ENCODE results near the gene PAXIP1. TPM values are rescaled to one million over a fixed set of nuclear protein-coding genes. Genes with fewer than 3 reads are reported as not detected.

PAXIP1 gene
- total and polyA plus RNA-seq, 2 experiments from 2014 or later = 12.5 to 36.9 TPM

- no peaks in the 10 kb centered on the region for H4K20me1 ChIP-seq (replicated peaks; ENCODE audit: insufficient read depth)
- H3K4me3 ChIP-seq = peak overlapping the region; percentile 56
- Mint-ChIP-seq H3K9me3 (peaks cover 24% of the 10 kb centered on the region), H3K4me1 (peaks cover 7% of the 10 kb centered on the region; the same call in 2 of the 3 replicates), H3K27me3 (ENCODE audit: insufficient read depth, low read depth, poor library complexity) (peaks cover 23% of the 10 kb centered on the region), H3K27ac (no peak overlapping the region), H3K36me3 (ENCODE audit: low read depth) (peaks cover 7% of the 10 kb centered on the region; the same call in 1 of the 3 replicates), H3K4me3 (peak overlapping the region; percentile 73)
- TF ChIP-seq CTCF (conservative IDR thresholded peaks at IDR 0.05; ENCODE audit: low read depth in 2 of 2) (peak; percentile 83 to 84), EZH2 (IDR thresholded peaks at IDR 0.05; ENCODE audit: low read depth, unreplicated experiment) (no peak)
- H3F3A ChIP-seq (replicated peaks; ENCODE audit: low read depth) = no peaks in the 10 kb centered on the region
- peaks cover 2% of the 10 kb centered on the region; the same call in 1 of the 2 replicates for H3K4me1 ChIP-seq (ENCODE audit: insufficient read depth)
- ATAC-seq (peak; percentile 93), DNase-seq (ENCODE audit: low spot score) (peak; percentile 94)
- H3K36me3 ChIP-seq (ENCODE audit: insufficient read depth) = no peaks in the 10 kb centered on the region
- H3K27me3 ChIP-seq (ENCODE audit: insufficient read depth) = peaks cover 14% of the 10 kb centered on the region; the same call in 1 of the 2 replicates
- no peaks in the 10 kb centered on the region for H3K9me2 ChIP-seq (ENCODE audit: insufficient read depth)
- H2AFZ ChIP-seq = peak overlapping the region; percentile 93
- no peak overlapping the region for H3K27ac ChIP-seq (ENCODE audit: low read depth)
- peak overlapping the region; percentile 86 for H3K4me2 ChIP-seq
- no peaks in the 10 kb centered on the region for H3K79me2 ChIP-seq (replicated peaks; ENCODE audit: insufficient read depth)
Observed at GRCh38 chr7:154913638-154914307, 89.2 kb downstream of the PAXIP1 start.

DNA sequence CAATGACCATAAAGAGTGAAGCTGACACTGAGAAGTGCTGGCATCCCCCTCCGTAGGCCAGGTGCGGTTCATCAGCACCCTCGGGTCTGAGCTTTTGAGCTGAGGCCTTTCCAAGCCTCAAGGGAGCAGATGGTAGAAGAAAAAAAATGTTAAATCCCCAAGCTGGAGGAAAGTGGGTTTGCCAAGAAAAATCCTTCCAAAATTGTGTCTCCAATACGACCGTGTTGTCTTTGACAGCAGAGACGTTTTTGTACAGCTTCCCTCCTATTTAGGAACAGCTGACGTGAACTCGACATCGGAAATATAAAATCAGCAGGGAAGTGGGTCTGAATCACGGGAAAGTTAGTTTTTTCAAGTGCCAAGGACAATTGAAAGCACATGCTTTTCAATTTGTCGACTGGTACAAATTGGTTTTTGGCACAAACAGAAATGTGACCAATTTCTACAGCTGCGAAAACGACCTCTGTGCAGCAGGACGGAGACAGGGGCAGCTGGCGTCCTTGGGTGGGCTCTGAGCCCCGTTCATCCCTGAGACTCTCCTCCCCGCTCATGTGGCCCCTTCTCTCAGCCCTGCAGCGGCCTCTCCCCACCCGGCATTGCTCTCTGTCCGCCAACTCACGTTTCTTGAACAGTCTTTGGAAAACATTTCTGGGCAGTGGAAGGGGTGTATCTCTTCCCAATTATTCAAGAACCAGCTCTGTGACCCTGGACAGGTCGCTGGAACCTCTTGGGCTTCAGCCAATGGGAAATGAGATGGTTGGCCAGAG lies 89.9 kb downstream of the PAXIP1 start:
- Histone ChIP-seq H3K79me2 (replicated peaks; ENCODE audit: insufficient read depth) (no peaks in the 10 kb centered on the region), H3K4me2 (no peak overlapping the region), H3K4me1 (ENCODE audit: insufficient read depth) (peaks cover 2% of the 10 kb centered on the region; the same call in 1 of the 2 replicates), H3K4me3 (no peak overlapping the region; the same call in 1 of the 2 replicates), H3F3A (replicated peaks; ENCODE audit: low read depth) (no peaks in the 10 kb centered on the region), H3K36me3 (ENCODE audit: insufficient read depth) (no peaks in the 10 kb centered on the region; the same call in 1 of the 2 replicates), H3K27ac (ENCODE audit: low read depth) (no peak overlapping the region), H3K27me3 (ENCODE audit: insufficient read depth) (peaks cover 14% of the 10 kb centered on the region; the same call in 1 of the 2 replicates), H3K9me2 (ENCODE audit: insufficient read depth) (no peaks in the 10 kb centered on the region), H2AFZ (peak overlapping the region; percentile 38; the same call in 1 of the 2 replicates), H4K20me1 (replicated peaks; ENCODE audit: insufficient read depth) (no peaks in the 10 kb centered on the region)
- ATAC-seq (no peak), DNase-seq (ENCODE audit: low spot score) (no peak)
- peaks cover 25% of the 10 kb centered on the region for H3K27me3 Mint-ChIP-seq (ENCODE audit: insufficient read depth, low read depth, poor library complexity)
- no peak overlapping the region for H3K27ac Mint-ChIP-seq
- TF ChIP-seq, protein P1, sequence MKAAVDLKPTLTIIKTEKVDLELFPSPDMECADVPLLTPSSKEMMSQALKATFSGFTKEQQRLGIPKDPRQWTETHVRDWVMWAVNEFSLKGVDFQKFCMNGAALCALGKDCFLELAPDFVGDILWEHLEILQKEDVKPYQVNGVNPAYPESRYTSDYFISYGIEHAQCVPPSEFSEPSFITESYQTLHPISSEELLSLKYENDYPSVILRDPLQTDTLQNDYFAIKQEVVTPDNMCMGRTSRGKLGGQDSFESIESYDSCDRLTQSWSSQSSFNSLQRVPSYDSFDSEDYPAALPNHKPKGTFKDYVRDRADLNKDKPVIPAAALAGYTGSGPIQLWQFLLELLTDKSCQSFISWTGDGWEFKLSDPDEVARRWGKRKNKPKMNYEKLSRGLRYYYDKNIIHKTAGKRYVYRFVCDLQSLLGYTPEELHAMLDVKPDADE (IDR thresholded peaks at IDR 0.05) = no peak
- H3K36me3 Mint-ChIP-seq (ENCODE audit: low read depth) = peaks cover 10% of the 10 kb centered on the region
- peaks cover 7% of the 10 kb centered on the region; the same call in 2 of the 3 replicates for H3K4me1 Mint-ChIP-seq
- H3K4me3 Mint-ChIP-seq = no peak overlapping the region
- H3K9me3 Mint-ChIP-seq = peaks cover 31% of the 10 kb centered on the region

All from GM23338 (cell line).